WTC11 (cell line): ENCODE data around the gene ANKRD52. TPM values are rescaled to one million over a fixed set of nuclear protein-coding genes. Genes with fewer than 3 reads are reported as not detected.

Experiments used
- ATAC-seq: fragments of 200-7000 bp; cut with Tn5 transposase; 2 replicates; pipeline ENCODE4 v1.10.0; 2021; ENCODE audit warnings: mild to moderate bottlenecking, moderate library complexity
- CTCF ChIA-PET: fragments of 300-600 bp; sonication (Branson Sonifier 250); formaldehyde crosslinking; loops from one replicate; lab custom pipeline; 2021; ENCODE audit warnings: antibody characterized with exemption; lab: Charles Lee
- POLR2A ChIA-PET: fragments of 350-600 bp; sonication (Branson Sonifier 250); formaldehyde crosslinking; loops from one replicate; lab custom pipeline; 2021; ENCODE audit warnings: antibody characterized with exemption; lab: Charles Lee
- DNase-seq: peaks from one replicate; pipeline ENCODE4 v3.0.0; 2021; ENCODE audit warnings: low spot score
- H3K27ac Mint-ChIP-seq: 2 replicates; pipeline ENCODE4 v1.8.0; 2021; ENCODE audit warnings: mixed read lengths
- H3K27me3 Mint-ChIP-seq: 2 replicates; pipeline ENCODE4 v1.8.0; 2021; ENCODE audit warnings: low read depth, mild to moderate bottlenecking, moderate library complexity, mixed read lengths
- H3K36me3 Mint-ChIP-seq: 2 replicates; pipeline ENCODE4 v1.8.0; 2021; ENCODE audit warnings: mixed read lengths
- H3K4me1 Mint-ChIP-seq: 2 replicates; pipeline ENCODE4 v1.8.0; 2022; ENCODE audit warnings: mixed read lengths
- H3K4me3 Mint-ChIP-seq: 2 replicates; pipeline ENCODE4 v1.8.0; 2021; ENCODE audit warnings: mild to moderate bottlenecking, moderate library complexity, mixed read lengths
- H3K9me3 Mint-ChIP-seq: 2 replicates; pipeline ENCODE4 v1.8.0; 2021; ENCODE audit warnings: mixed read lengths
- CREM ChIP-seq: sonication (generic); formaldehyde crosslinking; IDR thresholded peaks from 2 replicates; pipeline ENCODE4 v1.8.1; 2022; ENCODE audit warnings: mild to moderate bottlenecking, missing genetic modification reagents, moderate library complexity
- ELF4 ChIP-seq: sonication (generic); formaldehyde crosslinking; IDR thresholded peaks from 2 replicates; pipeline ENCODE4 v1.8.1; 2022; ENCODE audit warnings: low read depth, mild to moderate bottlenecking, moderate library complexity, missing genetic modification reagents
- FOXK1 ChIP-seq: sonication (generic); formaldehyde crosslinking; IDR thresholded peaks from 2 replicates; pipeline ENCODE4 v1.8.0; 2022; ENCODE audit warnings: mild to moderate bottlenecking, moderate library complexity, missing genetic modification reagents
- FOXP4 ChIP-seq: sonication (generic); formaldehyde crosslinking; IDR thresholded peaks from 2 replicates; pipeline ENCODE4 v1.8.0; 2022; ENCODE audit warnings: mild to moderate bottlenecking, missing genetic modification reagents
- GABPB1 ChIP-seq: sonication (generic); formaldehyde crosslinking; IDR thresholded peaks from 2 replicates; pipeline ENCODE4 v1.8.1; 2023; ENCODE audit warnings: mild to moderate bottlenecking, missing genetic modification reagents
- GTF2I ChIP-seq: fragments of 250-450 bp; sonication (Bioruptor Pico); conservative IDR thresholded peaks from 2 replicates; pipeline ENCODE4 v1.4.0; 2021; ENCODE audit warnings: mild to moderate bottlenecking
- IRF2 ChIP-seq: sonication (generic); formaldehyde crosslinking; IDR thresholded peaks from 2 replicates; pipeline ENCODE4 v1.8.0; 2022; ENCODE audit warnings: low read depth, missing genetic modification reagents, borderline replicate concordance
- KAT7 ChIP-seq: sonication (generic); formaldehyde crosslinking; IDR thresholded peaks from 2 replicates; pipeline ENCODE4 v1.8.1; 2023; ENCODE audit warnings: missing genetic modification reagents, mild to moderate bottlenecking, borderline replicate concordance
- NFYB ChIP-seq: sonication (generic); formaldehyde crosslinking; conservative IDR thresholded peaks from 2 replicates; pipeline ENCODE4 v1.8.0; 2022; ENCODE audit warnings: low read depth, missing genetic modification reagents
- SOX15 ChIP-seq: fragments of 250-450 bp; sonication (Bioruptor Pico); IDR thresholded peaks from 2 replicates; pipeline ENCODE4 v1.9.0; 2021; ENCODE audit warnings: mild to moderate bottlenecking
- TEAD4 ChIP-seq: sonication (generic); formaldehyde crosslinking; IDR thresholded peaks from 2 replicates; pipeline ENCODE4 v1.8.0; 2022; ENCODE audit warnings: mild to moderate bottlenecking, missing genetic modification reagents
- USF1 ChIP-seq: sonication (generic); formaldehyde crosslinking; IDR thresholded peaks from 2 replicates; pipeline ENCODE4 v1.8.0; 2022; ENCODE audit warnings: mild to moderate bottlenecking, missing genetic modification reagents
- USF2 ChIP-seq: sonication (generic); formaldehyde crosslinking; IDR thresholded peaks from 2 replicates; pipeline ENCODE4 v1.8.1; 2023; ENCODE audit warnings: mild to moderate bottlenecking, missing genetic modification reagents, moderate library complexity
- ZNF121 ChIP-seq: sonication (generic); formaldehyde crosslinking; IDR thresholded peaks from 2 replicates; pipeline ENCODE4 v1.8.0; 2023; ENCODE audit warnings: missing genetic modification reagents
- ZNF138 ChIP-seq: sonication (generic); formaldehyde crosslinking; conservative IDR thresholded peaks from 2 replicates; pipeline ENCODE4 v1.8.1; 2022; ENCODE audit warnings: mild to moderate bottlenecking, moderate library complexity, missing genetic modification reagents
- ZNF232 ChIP-seq: sonication (generic); formaldehyde crosslinking; IDR thresholded peaks from 2 replicates; pipeline ENCODE4 v1.8.0; 2022; ENCODE audit warnings: mild to moderate bottlenecking, missing genetic modification reagents
- ZNF317 ChIP-seq: sonication (generic); formaldehyde crosslinking; IDR thresholded peaks from 2 replicates; pipeline ENCODE4 v1.8.1; 2023; ENCODE audit warnings: low read depth, mild to moderate bottlenecking, moderate library complexity, missing genetic modification reagents, borderline replicate concordance
- ZNF671 ChIP-seq: fragments of 250-450 bp; sonication (Bioruptor Pico); IDR thresholded peaks from 2 replicates; pipeline ENCODE4 v1.8.0; 2021; ENCODE audit warnings: mild to moderate bottlenecking
- total RNA-seq: library from RNA; stranded (reverse); gene quantifications from 3 replicates; pipeline ENCODE4 v1.2.3, GENCODE V29; 2021
- TF ChIP-seq, protein P1 (sequence below): sonication (generic); formaldehyde crosslinking; conservative IDR thresholded peaks from 2 replicates; pipeline ENCODE4 v1.8.1; 2022; ENCODE audit warnings: mild to moderate bottlenecking, missing genetic modification reagents
- TF ChIP-seq, protein P2 (sequence below): sonication (generic); formaldehyde crosslinking; IDR thresholded peaks from 2 replicates; pipeline ENCODE4 v1.8.1; 2023; ENCODE audit warnings: mild to moderate bottlenecking, missing genetic modification reagents
- TF ChIP-seq, protein P3 (sequence below): sonication (generic); formaldehyde crosslinking; IDR thresholded peaks from 2 replicates; pipeline ENCODE4 v1.8.1; 2022; ENCODE audit warnings: mild to moderate bottlenecking, missing genetic modification reagents, moderate library complexity, borderline replicate concordance
- TF ChIP-seq, protein P4 (sequence below): sonication (generic); formaldehyde crosslinking; IDR thresholded peaks from 2 replicates; pipeline ENCODE4 v1.8.0; 2023; ENCODE audit warnings: missing genetic modification reagents
- TF ChIP-seq, protein P5 (sequence below): fragments of 250-450 bp; sonication (Bioruptor Pico); IDR thresholded peaks from 2 replicates; pipeline ENCODE4 v1.8.0; 2021; ENCODE audit warnings: mild to moderate bottlenecking

ANKRD52 gene
- total RNA-seq, 1 experiment from 2014 or later, result 41.2 TPM

DNA sequence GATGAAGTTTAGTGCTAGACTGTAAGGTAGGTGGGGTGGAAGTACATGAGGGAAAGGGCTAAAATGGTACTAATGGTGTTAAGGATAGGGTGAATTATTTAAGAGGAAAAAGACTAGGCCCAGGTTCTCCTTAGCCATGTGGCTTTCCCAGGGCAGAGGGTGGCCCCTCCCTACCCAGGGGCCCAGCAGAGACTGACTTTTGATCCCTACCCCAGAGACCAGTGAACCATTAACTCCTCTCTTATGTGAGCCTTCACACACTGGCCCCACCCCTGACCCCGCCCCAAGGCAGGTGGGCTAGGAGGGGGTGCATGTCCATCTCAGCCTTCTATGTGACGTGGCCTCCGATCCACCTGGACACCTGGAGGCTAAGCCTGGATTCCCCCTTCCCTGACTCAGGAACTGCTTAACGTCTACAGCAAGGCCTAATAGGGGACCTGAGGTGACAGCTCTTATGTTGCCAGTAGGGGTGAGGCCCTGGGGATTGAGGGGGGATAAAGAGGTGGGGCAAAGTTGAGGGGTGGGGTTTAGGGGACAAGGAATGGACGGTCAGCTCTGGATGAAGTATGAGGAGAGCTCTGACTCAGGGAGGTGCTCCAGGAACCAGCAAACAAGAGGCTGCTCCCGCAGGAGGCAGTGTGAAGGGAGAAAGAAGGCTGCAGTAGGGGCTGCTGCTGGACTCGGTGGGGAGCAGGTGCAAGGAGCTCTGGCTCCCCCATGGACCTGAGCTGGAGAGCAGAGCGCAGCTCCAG is 27.6 kb downstream of the ANKRD52 start:
- Mint-ChIP-seq H3K36me3 (peaks cover 5% of the 10 kb centered on the region; the same call in 1 of the 2 replicates), H3K9me3 (no peaks in the 10 kb centered on the region), H3K4me3 (no peak overlapping the region)
- ATAC-seq, result peak; percentile 38
- CTCF ChIA-PET, result interaction anchor here (0.5 to 2.0 kb wide), 10 partner anchors 9 to 85 kb away, joined by 3 to 14 read pairs (median 4); partner anchors contain the start of genes ANKRD52, CNPY2, COQ10A and RNF41
- TF ChIP-seq KAT7 (CRISPR knock-in tag) (no peak), IRF2 (no peak), ZNF671 (no peak), TEAD4 (CRISPR knock-in tag) (no peak)
- TF ChIP-seq, protein P1, sequence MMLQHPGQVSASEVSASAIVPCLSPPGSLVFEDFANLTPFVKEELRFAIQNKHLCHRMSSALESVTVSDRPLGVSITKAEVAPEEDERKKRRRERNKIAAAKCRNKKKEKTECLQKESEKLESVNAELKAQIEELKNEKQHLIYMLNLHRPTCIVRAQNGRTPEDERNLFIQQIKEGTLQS, result no peak
- TF ChIP-seq, all 79 proteins: peak for 0
- H3K4me1 Mint-ChIP-seq, result peaks cover 6% of the 10 kb centered on the region; the same call in 1 of the 2 replicates
- peak; percentile 24 for DNase-seq
- no peak overlapping the region for H3K27ac Mint-ChIP-seq
- POLR2A ChIA-PET, result interaction anchor here (1.1 to 1.9 kb wide), 2 partner anchors 9 to 103 kb away, joined by 4 to 11 read pairs; partner anchors contain the start of genes ESYT1 and RNF41
- peaks cover 28% of the 10 kb centered on the region for H3K27me3 Mint-ChIP-seq

GRCh38 chr12:56229916-56230431 is 28.2 kb downstream of the ANKRD52 start, which contains the start of gene SLC39A5:
Gene SLC39A5, plus strand, starts transcription at chr12:56230051. Its CDS starts 1,224 bp downstream, at chr12:56231275.
- H3K9me3 Mint-ChIP-seq, result no peaks in the 10 kb centered on the region
- no peak for DNase-seq
- CTCF ChIA-PET, result interaction anchor here (0.7 to 2.0 kb wide), 6 partner anchors 8 to 86 kb away, joined by 3 to 14 read pairs (median 5); partner anchors contain the start of genes ANKRD52, CNPY2 and RNF41
- TF ChIP-seq USF2 (no peak), CREM (CRISPR knock-in tag) (no peak), GTF2I (CRISPR knock-in tag) (no peak), SOX15 (no peak), ZNF317 (CRISPR knock-in tag) (no peak), NFYB (CRISPR knock-in tag) (no peak), ZNF121 (no peak), ZNF138 (no peak), ZNF232 (CRISPR knock-in tag) (no peak), FOXP4 (no peak), GABPB1 (CRISPR knock-in tag) (no peak), ZNF671 (no peak), FOXK1 (CRISPR knock-in tag) (no peak), ELF4 (CRISPR knock-in tag) (no peak), USF1 (CRISPR knock-in tag) (no peak)
- TF ChIP-seq, protein P2, sequence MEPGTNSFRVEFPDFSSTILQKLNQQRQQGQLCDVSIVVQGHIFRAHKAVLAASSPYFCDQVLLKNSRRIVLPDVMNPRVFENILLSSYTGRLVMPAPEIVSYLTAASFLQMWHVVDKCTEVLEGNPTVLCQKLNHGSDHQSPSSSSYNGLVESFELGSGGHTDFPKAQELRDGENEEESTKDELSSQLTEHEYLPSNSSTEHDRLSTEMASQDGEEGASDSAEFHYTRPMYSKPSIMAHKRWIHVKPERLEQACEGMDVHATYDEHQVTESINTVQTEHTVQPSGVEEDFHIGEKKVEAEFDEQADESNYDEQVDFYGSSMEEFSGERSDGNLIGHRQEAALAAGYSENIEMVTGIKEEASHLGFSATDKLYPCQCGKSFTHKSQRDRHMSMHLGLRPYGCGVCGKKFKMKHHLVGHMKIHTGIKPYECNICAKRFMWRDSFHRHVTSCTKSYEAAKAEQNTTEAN (CRISPR knock-in tag), result no peak
- TF ChIP-seq, protein P3, sequence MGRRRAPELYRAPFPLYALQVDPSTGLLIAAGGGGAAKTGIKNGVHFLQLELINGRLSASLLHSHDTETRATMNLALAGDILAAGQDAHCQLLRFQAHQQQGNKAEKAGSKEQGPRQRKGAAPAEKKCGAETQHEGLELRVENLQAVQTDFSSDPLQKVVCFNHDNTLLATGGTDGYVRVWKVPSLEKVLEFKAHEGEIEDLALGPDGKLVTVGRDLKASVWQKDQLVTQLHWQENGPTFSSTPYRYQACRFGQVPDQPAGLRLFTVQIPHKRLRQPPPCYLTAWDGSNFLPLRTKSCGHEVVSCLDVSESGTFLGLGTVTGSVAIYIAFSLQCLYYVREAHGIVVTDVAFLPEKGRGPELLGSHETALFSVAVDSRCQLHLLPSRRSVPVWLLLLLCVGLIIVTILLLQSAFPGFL (CRISPR knock-in tag), result no peak
- TF ChIP-seq, protein P4, sequence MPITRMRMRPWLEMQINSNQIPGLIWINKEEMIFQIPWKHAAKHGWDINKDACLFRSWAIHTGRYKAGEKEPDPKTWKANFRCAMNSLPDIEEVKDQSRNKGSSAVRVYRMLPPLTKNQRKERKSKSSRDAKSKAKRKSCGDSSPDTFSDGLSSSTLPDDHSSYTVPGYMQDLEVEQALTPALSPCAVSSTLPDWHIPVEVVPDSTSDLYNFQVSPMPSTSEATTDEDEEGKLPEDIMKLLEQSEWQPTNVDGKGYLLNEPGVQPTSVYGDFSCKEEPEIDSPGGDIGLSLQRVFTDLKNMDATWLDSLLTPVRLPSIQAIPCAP (CRISPR knock-in tag), result no peak
- TF ChIP-seq, protein P5, sequence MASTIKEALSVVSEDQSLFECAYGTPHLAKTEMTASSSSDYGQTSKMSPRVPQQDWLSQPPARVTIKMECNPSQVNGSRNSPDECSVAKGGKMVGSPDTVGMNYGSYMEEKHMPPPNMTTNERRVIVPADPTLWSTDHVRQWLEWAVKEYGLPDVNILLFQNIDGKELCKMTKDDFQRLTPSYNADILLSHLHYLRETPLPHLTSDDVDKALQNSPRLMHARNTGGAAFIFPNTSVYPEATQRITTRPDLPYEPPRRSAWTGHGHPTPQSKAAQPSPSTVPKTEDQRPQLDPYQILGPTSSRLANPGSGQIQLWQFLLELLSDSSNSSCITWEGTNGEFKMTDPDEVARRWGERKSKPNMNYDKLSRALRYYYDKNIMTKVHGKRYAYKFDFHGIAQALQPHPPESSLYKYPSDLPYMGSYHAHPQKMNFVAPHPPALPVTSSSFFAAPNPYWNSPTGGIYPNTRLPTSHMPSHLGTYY (CRISPR knock-in tag), result no peak
- TF ChIP-seq, all 79 proteins: peak for 0
- Mint-ChIP-seq H3K4me1 (peaks cover 10% of the 10 kb centered on the region), H3K27ac (no peak within 1 kb of the TSS), H3K36me3 (peaks cover 5% of the 10 kb centered on the region; the same call in 1 of the 2 replicates), H3K4me3 (no peak within 1 kb of the TSS), H3K27me3 (peaks cover 21% of the 10 kb centered on the region)
- POLR2A ChIA-PET, result interaction anchor here (1.9 kb wide), 1 partner anchor 8 kb away, joined by 11 read pairs; the partner anchor contains the start of gene RNF41
- ATAC-seq, result no peak
